CD4-positive, alpha-beta T cell treated with Interferon gamma for 1 hour (primary cell): ENCODE data around the gene CSTPP1.
"Not testable (repeated sequence)": the region's sequence is repeated elsewhere in the genome, so short reads cannot be mapped to it uniquely, and the experiment has no call there.

ENCODE experiments used
- DNase-seq: peaks from one replicate; pipeline ENCODE4 v3.0.0-alpha.2; 2020

Gene CSTPP1

GRCh38 chr11:47105974-47106373, 169.4 kb downstream of the CSTPP1 start:
- no peak for DNase-seq

- DNase-seq = no peak
These were observed 170.3 kb downstream of the CSTPP1 start for GRCh38 chr11:47106798-47107411.

GRCh38 chr11:47107744-47108143, 171.2 kb downstream of the CSTPP1 start:
- DNase-seq = no peak

- no peak for DNase-seq
These were observed 171.7 kb downstream of the CSTPP1 start for GRCh38 chr11:47108214-47108613.

GRCh38 chr11:47109051-47109726, 172.6 kb downstream of the CSTPP1 start:
- no peak for DNase-seq

GRCh38 chr11:47109727-47110246, 173.2 kb downstream of the CSTPP1 start:
- no peak for DNase-seq

- no peak for DNase-seq
These were observed 174.8 kb downstream of the CSTPP1 start for GRCh38 chr11:47111318-47111804.

- not testable (repeated sequence) for DNase-seq
These were observed 176.4 kb downstream of the CSTPP1 start for GRCh38 chr11:47112941-47113340.

GRCh38 chr11:47118958-47119688, 182.6 kb downstream of the CSTPP1 start:
- peak; percentile 46 for DNase-seq

- DNase-seq = no peak
These were observed 184.5 kb downstream of the CSTPP1 start for GRCh38 chr11:47121056-47121455.

GRCh38 chr11:47121731-47122130, 185.2 kb downstream of the CSTPP1 start:
- DNase-seq = no peak

- DNase-seq = no peak
These were observed 186.5 kb downstream of the CSTPP1 start for GRCh38 chr11:47123094-47123493.

- no peak for DNase-seq
These were observed 188.1 kb downstream of the CSTPP1 start for GRCh38 chr11:47124675-47125074.

- no peak for DNase-seq
These were observed 188.5 kb downstream of the CSTPP1 start for GRCh38 chr11:47125083-47125482.

GRCh38 chr11:47127213-47127612, 190.7 kb downstream of the CSTPP1 start:
- DNase-seq = no peak

- no peak for DNase-seq
These were observed 194.0 kb downstream of the CSTPP1 start for GRCh38 chr11:47130543-47130942.

GRCh38 chr11:47131136-47131535, 194.6 kb downstream of the CSTPP1 start:
- DNase-seq = no peak

GRCh38 chr11:47132490-47132889, 195.9 kb downstream of the CSTPP1 start:
- DNase-seq = no peak

- no peak for DNase-seq
These were observed 196.4 kb downstream of the CSTPP1 start for GRCh38 chr11:47132981-47133380.

GRCh38 chr11:47136327-47136726, 199.8 kb downstream of the CSTPP1 start:
- no peak for DNase-seq

GRCh38 chr11:47136921-47137320, 200.4 kb downstream of the CSTPP1 start:
- no peak for DNase-seq

- DNase-seq = no peak
These were observed 200.9 kb downstream of the CSTPP1 start for GRCh38 chr11:47137476-47137875.

GRCh38 chr11:47139878-47140277, 203.3 kb downstream of the CSTPP1 start:
- DNase-seq = no peak

GRCh38 chr11:47143322-47143721, 206.8 kb downstream of the CSTPP1 start:
- DNase-seq = no peak
